HG03045 (cell line): ENCODE results near the gene TRIM77.
"Not testable (repeated sequence)": the region's sequence is repeated elsewhere in the genome, so short reads cannot be mapped to it uniquely, and the experiment has no call there.

Source experiments
- ATAC-seq: cut with Tn5 transposase; IDR thresholded peaks from one replicate; pipeline ENCODE4 v1.9.1; 2021; ENCODE audit warnings: mild to moderate bottlenecking, moderate library complexity; ENCODE audit not compliant: unreplicated experiment

TRIM77 gene, protein sequence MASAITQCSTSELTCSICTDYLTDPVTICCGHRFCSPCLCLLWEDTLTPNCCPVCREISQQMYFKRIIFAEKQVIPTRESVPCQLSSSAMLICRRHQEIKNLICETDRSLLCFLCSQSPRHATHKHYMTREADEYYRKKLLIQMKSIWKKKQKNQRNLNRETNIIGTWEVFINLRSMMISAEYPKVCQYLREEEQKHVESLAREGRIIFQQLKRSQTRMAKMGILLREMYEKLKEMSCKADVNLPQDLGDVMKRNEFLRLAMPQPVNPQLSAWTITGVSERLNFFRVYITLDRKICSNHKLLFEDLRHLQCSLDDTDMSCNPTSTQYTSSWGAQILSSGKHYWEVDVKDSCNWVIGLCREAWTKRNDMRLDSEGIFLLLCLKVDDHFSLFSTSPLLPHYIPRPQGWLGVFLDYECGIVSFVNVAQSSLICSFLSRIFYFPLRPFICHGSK

DNA sequence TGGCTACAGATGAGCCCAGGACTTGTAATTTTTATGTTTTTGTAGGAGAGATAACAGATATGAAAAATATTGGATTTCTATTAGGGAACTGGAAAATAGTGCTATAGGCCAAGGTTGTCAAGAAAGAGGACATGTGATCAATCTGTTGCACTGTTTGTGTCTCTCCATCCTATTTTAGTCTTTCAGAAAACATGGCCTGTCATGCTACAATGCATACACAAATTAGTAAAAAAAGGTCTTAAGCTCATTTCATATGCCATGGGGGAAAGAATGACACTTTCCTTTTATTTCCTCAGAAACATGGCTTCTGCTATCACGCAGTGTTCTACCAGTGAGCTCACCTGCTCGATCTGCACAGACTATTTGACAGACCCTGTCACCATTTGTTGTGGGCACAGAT, at the start of gene TRIM77:
TSS of gene TRIM77 (plus strand) at position 301 of the 400 bp plus-strand sequence. CDS start at position 301, 0 bp downstream.
- ATAC-seq = not testable (repeated sequence)

DNA sequence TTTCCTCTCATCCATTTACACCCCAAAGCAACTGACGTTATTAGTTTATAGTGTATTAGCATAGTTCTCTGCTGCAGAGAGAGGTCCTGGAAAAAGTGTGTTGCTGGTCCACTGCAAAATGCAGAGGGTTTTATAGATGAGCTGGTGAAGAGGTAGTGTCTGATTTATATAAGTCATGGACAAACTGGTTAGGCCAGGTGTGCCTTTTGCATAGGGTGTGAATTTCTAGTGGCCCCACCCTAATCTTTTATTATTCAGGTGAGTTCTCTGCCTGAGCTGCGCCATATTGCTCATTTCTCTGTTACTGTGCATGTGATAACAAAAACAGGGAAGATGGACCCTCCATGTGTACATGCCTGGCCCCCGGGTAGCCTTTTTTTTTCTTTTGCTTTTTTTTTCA, 43.1 kb upstream of the TRIM77 start:
- no peak for ATAC-seq

DNA sequence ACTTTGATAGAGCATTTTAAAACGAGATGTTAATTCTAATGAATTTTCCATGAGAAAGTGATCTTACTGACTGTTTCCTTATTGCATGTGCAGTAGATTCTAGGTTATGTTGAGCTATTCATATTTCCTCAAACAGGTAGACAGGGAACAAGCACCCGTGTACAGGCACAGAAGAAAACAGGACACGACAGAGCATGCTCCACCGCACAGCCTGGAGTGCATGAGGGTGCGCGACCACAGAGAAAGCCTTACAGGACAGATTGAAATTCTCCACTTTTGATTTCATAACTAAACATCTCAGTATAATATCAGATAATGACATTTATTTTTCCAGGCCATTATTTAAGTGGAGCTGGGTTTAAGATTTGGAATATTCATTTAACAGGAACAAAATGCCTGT, 41.9 kb upstream of the TRIM77 start:
- ATAC-seq = not testable (repeated sequence)

DNA sequence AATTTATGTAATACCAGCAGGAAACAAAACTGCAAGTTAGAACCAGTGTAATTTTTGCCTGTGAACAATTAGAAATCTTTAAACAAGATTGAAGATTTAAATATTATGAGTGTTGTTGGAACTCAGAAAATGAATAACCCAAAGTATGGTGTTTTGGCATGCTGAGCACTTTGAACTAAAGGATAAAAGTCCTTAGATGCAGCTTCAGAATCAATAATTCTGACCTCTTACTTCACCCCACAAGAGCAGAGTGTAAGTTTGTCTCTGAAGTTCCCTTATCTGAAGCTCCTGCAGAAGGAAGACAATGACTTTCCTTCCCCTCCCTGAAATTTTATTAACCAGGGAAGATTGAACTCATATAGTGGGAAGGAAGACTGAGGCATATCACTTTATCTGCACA, 40.5 kb upstream of the TRIM77 start:
- not testable (repeated sequence) for ATAC-seq

DNA sequence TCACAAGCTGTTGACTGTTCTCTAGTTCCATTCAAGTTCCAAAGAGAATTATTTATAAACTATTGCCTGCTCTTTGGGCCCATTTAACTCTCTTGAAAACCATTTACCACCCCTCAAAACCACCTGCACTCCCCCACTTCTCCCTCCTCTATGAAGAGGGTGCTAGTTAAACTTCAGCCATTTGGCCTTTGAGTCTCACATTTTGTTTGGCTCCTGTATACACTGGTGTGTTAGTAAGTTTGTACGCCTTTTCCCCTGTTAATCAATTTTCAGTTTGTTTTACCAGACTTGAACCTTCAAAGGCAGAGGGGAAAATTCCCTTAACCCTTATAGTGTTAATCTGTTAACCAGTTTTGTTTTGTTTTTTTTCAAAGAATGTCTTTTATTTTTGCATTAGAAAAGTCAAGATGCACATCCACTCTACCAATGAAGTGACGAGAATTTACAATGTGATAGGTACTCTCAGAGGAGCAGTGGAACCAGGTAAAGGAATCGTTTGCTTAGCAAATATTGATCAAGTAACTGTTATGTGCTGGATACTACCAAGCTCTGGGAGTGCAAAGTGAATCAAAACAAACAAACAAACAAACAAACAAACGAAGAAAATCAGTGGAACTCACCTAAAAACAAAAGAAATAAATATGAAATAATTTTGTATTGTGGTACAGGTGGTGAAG, 40.0 kb upstream of the TRIM77 start:
- ATAC-seq = not testable (repeated sequence)

DNA sequence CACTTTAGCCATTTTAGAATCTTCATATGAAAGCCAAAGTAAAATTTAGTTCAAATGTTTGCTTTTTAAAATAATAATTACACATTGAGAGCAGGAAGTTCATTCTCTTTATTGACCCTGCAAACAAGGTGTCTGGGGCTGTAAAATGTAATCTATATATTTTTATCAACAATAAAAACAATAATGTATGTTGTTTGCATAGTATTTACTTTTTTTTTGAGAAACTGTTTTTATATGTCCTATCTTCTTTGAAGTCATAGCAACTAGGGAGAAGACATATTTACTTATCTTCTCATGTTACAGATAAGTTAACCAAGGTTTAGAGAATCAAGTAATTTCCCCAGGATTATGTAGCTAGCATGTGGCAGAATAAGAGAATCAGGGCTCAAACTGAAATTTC, 37.6 kb upstream of the TRIM77 start:
- ATAC-seq = not testable (repeated sequence)

DNA sequence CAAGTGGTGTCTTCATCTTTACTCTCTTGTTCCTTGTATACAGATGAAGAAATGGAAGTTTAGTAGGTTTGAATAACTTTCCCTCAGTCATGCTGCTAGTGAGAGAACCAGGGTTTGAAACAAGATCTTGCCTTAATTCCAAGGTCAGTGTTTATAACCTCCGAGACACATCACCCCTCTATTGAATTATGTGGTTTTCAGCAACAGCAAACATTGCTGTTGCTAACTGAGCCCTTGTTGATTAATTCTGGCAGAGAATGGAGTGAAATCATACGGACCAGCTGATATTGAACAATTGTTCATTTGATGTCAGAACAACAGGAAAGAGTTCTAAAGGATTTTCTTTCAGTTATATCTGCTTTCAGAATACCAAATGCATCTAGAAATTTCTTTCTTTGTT, 36.7 kb upstream of the TRIM77 start:
- ATAC-seq = not testable (repeated sequence)

DNA sequence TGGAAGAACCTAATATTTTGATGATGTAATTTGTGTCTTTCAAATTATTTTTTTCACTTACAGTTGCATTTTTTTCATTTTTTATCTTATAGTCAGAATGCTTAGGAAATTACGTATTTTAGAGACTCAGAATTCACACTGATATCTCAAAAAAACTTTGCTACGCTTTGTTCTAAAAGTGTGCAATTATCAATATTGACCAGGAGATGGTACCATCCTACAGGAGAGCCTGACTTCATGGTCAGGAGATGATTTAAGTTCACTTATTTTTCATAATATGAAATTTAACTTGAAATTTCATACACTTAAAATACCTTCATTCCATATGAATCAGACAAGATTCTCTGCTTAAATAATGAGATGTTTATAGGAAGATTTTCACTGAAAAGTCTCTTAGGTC, 34.7 kb upstream of the TRIM77 start:
- ATAC-seq = not testable (repeated sequence)

DNA sequence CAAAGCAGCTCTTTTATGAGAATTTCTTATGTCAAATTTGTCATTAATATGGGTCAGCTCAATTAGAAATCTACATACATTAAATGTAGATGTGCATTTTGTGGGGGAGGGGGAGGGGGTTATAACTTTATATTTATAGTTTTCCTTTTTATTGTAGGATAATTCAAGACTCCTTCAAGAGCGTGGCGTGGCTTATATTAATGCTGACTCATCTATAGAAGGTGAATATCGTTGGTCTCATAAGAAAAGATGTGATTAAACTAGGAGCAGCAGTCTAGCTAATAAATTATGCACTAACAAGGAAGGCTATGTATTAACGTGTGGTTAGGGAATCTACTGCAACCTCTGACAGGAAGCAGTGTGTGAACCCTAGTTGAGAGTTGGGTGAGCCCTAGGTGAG, 34.2 kb upstream of the TRIM77 start:
- not testable (repeated sequence) for ATAC-seq

DNA sequence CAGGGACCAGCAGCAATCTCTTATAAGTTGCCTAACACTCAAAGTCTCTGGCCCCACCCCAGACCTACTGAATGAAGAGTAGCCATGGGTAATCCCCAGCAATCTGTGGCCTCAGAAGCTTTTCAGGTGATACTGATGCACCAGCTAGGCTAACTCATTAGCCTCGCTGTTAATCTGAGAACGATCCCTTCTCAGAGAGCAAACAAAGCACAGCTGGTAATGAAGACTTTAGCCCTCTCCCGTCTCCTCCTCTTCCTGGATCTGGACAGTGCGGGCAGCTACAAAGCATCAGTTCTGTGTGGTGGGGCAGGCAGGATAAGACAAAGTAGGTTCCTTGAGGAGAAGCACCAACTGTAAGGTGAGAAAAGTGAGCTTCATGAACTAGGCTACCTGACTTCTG, 3.0 kb upstream of the TRIM77 start:
- ATAC-seq = not testable (repeated sequence)

DNA sequence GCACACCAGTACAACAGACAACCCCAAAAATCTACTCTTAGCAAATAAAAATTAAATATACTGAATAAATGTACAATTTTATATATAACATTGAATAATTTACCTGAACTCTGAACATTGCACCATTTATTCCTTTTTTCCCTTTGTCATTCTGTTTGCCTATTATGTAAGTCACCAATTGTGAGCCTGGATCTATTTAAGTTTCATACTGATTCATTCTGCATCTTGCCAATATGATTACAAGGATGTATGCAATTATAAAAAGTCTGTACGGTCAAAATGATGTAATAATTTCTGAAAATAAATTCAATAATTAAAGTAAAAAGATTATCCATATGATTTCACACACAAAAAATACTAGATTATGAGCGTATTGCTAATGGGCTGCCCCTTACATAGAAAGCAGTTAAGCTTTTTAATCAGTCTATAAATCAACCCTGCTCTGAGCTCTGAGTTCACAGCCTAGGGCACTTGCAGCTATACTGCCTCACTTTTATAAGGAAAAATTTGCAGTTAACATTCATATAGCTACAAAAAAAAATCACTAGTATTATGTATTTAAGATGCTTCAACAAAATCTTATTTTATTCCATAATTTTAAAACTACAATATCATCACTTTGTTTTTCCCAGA, 14.9 kb downstream of the TRIM77 start:
- not testable (repeated sequence) for ATAC-seq

DNA sequence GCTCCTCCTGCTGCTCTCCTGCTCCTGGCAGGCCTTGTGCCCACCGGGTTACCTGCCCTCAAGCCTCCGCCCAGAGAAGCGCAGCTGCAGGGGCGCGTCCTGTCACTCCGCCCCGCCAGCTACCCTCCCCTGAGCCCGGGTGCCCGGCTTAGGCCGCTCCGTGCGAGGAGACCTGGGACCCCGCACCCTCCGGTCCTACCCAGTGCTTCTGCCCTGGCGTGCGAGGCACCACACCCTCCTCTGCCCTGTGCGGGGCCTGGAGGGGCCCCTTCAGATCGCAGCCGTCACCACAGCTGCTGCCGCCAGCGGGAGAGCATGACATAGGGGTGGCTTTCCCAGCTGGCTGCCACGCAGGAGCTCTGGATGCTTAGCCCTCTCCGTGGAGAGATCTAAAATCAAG, 20.1 kb downstream of the TRIM77 start:
- ATAC-seq = not testable (repeated sequence)

DNA sequence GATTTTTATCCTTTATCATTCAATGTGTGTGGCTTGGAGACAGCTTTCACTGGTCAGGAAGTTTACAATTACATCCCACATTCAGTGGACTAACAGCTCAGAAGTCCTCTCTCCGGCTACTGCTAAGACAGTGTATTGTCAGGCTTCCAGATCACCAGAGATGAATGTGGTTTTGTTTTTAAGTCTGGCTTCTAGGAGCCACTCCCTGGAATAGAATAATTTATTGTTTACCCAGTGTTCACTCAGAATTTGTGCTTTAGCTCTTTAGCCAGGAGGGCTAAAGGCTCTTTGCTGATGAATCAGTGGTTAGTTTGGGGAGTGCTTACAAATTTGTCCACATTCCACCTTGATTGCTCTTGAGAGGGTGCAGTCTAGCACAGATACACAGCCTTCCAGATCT, 26.5 kb downstream of the TRIM77 start:
- no peak for ATAC-seq

DNA sequence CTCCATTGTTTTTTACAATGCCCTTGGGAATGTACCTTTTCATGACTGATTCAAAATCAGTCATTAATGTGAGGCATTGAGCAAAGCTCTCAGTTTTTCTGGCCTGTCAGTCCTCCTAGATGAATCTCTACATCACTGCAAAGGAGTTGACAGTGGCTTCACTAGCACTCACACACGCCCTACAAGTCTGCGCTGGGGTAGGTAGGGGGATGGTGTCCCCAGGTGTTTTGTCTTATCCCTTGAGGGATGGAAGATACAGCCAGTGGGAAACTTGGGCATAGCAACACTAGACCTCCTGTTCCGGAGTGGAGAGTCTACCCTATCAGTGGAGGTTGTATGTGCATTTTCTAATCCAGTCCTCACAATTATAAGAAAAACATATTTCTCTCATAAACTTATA, 27.0 kb downstream of the TRIM77 start:
- ATAC-seq = no peak

DNA sequence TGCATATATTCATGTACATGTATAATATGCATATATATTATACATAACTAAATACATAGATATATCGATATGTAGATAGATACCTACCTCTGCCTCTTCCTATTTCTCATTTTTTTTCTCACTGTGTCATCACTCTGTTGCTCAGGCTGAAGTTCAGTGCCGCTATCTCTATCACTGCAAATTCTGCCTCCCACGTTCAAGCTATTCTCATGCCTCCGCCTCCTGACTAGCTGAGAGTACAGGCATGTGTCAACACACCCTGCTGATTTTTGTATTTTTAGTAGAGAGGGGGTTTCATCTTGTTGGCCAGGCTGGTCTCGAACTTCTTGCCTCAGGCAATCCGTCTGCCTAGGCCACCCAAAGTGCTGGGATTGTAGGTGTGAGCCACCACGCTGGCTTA, 31.3 kb downstream of the TRIM77 start:
- ATAC-seq = not testable (repeated sequence)

DNA sequence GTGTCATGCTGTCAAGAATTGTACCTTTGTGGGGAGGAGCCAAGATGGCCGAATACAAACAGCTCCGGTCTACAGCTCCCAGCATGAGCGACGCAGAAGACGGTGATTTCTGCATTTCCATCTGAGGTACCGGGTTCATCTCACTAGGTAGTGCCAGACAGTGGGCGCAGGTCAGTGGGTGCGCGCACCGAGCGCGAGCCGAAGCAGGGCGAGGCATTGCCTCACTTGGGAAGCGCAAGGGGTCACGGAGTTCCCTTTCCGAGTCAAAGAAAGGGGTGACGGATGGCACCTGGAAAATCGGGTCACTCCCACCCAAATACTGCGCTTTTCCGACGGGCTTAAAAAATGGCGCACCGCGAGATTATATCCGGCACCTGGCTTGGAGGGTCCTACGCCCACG, 34.1 kb downstream of the TRIM77 start:
- not testable (repeated sequence) for ATAC-seq

DNA sequence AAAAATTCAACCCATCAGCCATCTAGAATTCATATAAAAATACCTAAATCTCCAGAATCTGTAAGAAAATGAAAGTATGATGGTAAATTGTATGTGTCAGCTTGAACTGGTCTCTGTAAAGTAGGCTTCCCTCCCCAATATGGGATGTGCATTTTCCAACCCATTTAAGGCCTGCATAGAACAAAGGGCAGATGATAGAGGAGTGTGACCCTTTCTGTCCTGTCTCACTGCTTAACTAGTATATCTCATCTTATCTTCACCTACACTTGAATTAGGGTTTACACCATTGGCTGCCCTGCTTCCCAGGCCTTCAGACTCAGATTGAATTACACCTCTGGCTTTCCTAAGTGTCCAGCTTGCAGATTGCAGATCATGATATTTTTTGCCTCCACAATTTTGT, 40.7 kb downstream of the TRIM77 start:
- not testable (repeated sequence) for ATAC-seq
